Pancreas (tissue), 10 donors: ENCODE measurements around the gene CASP14. TPM values are rescaled to one million over a fixed set of nuclear protein-coding genes. Genes with fewer than 3 reads are reported as not detected.
"Not testable (repeated sequence)": the region's sequence is repeated elsewhere in the genome, so short reads cannot be mapped to it uniquely, and the experiment has no call there.

Source experiments
- ATAC-seq, 4 donors: fragments of 200-7000 bp; cut with Tn5 transposase; one replicate each; pipeline versions ENCODE4 v1.8.0 to v1.9.1; 2020; ENCODE audit warnings: mild to moderate bottlenecking in 4 of 4, moderate library complexity in 4 of 4
- DNase-seq, 6 donors: peaks; one replicate each; pipeline ENCODE4 v3.0.0-alpha.2; 2020
- FAIRE-seq: peaks from 2 replicates; lab custom pipeline; 2012; peaks lifted over from hg19 to GRCh38; lab: Jason Lieb, UNC
- H3K27ac ChIP-seq, 4 donors: fragments of 200-600 bp; sonication (generic); 1 replicate in 3 of 4; 2 replicates in 1 of 4; pipeline versions ENCODE4 v1.5.0 to v1.8.0; 2020
- H3K27me3 ChIP-seq, 4 donors: fragments of 200-600 bp; one replicate each; pipeline ENCODE4 v1.8.0; 2021
- H3K36me3 ChIP-seq, 3 donors: fragments of 200-600 bp; sonication (generic) in 1 of 3; one replicate each; pipeline versions ENCODE4 v1.5.0 to v1.8.0; 2020 to 2021
- H3K4me1 ChIP-seq, 3 donors: fragments of 200-600 bp; one replicate each; pipeline ENCODE4 v1.8.0; 2021
- H3K4me3 ChIP-seq, 4 donors: fragments of 200-600 bp; sonication (generic) in 2 of 4; one replicate each; pipeline versions ENCODE4 v1.5.0 to v1.8.0; 2020 to 2021
- H3K9me3 ChIP-seq, 4 donors: fragments of 200-600 bp; one replicate each; pipeline ENCODE4 v1.8.0; 2021
- CTCF ChIP-seq, 4 donors: fragments of 200-600 bp; sonication (generic) in 3 of 4; IDR thresholded peaks; one replicate each; pipeline versions ENCODE4 v1.5.0 to v1.8.0; 2021; ENCODE audit warnings: antibody characterized with exemption in 4 of 4
- WGBS, 2 donors: extraction: QIAGEN DNeasy Blood & Tissue Kit; methylation state at CpG; one replicate each; pipeline ENCODE4 v1.1.7; 2013; 5-methylcytosine and 5-hydroxymethylcytosine counted together
- intact Hi-C, 3 donors: fragments of 100-400 bp; cut with DNase I; formaldehyde crosslinking; loops; one replicate each; pipeline versions ENCODE4 v1.11.1 to v1.14.2; 2022
- polyA plus RNA-seq, 2 donors: library from polyadenylated mRNA; stranded (reverse); fragments of 200-250 nt; gene quantifications; one replicate each; pipeline ENCODE4 v1.2.3, GENCODE V29; 2013
- total RNA-seq, 6 donors: library from RNA; stranded (reverse); fragmentation: NEBNext Ultra II Directional in 4 of 6; extraction: Animal tissue kit (Norgen Biotek cat#: 25700) in 4 of 6; gene quantifications; one replicate each; pipeline versions ENCODE4 v1.2.1 to v1.2.4, GENCODE V29; 2021 to 2023
- donor health status: healthy with polysubstance abuse.
- donor health status: DM: no; HTN: no; CAD: no; lungs with moderate emphysema.
- donor health status: DM: no; HTN: no; CAD: no.
- donor health status: control.
- donor health status: control.
- donor health status: Bipolar disorder and iron deficiency.
- donor health status: DM: yes; HTN: yes; CAD: no.
- donor health status: DM: no; HTN: no; CAD: no.
- donor health status: DM: no; HTN: no; CAD: no.
- donor health status: DM: yes; HTN: yes; CAD: no.

Gene CASP14
- total and polyA plus RNA-seq, 8 donors = 0.04 to 0.73 (median 0.14) TPM; not detected in 3

GRCh38 chr19:15050639-15051038 lies 1.4 kb downstream of the CASP14 start:
- no peaks in the 10 kb centered on the region for H3K36me3 ChIP-seq
- no peaks in the 10 kb centered on the region for H3K4me1 ChIP-seq
- no peak for DNase-seq
- FAIRE-seq = no peak
- ATAC-seq = no peak
- 81 to 95% methylated on average over 2 of the region's 2 CpGs for WGBS, 2 donors
- H3K4me3 ChIP-seq = no peak overlapping the region
- TF ChIP-seq CTCF (IDR thresholded peaks at IDR 0.05) = no peak
- H3K27ac ChIP-seq = no peak overlapping the region
- H3K27me3 ChIP-seq = no peaks in the 10 kb centered on the region
- H3K9me3 ChIP-seq = no peaks in the 10 kb centered on the region
- intact Hi-C loops = no loop called here

- no peak overlapping the region for H3K27ac ChIP-seq
- H3K36me3 ChIP-seq = no peaks in the 10 kb centered on the region
- ATAC-seq (no peak), FAIRE-seq (no peak), DNase-seq (no peak)
- no peaks in the 10 kb centered on the region for H3K4me1 ChIP-seq
- 69 to 77% methylated on average over 12 of the region's 12 CpGs for WGBS, 2 donors
- peaks cover 0 to 3% (median 0%) of the 10 kb centered on the region in 4 donors for H3K27me3 ChIP-seq
- no peak for TF ChIP-seq CTCF (IDR thresholded peaks at IDR 0.05)
- H3K4me3 ChIP-seq = no peak overlapping the region
- intact Hi-C loops = no loop called here
- H3K9me3 ChIP-seq = no peaks in the 10 kb centered on the region
Observed at GRCh38 chr19:15062036-15062435, 12.8 kb downstream of the CASP14 start.

GRCh38 chr19:15070386-15070785 lies 21.1 kb downstream of the CASP14 start:
- H3K9me3 ChIP-seq, H3K4me3 ChIP-seq, intact Hi-C loops, H3K36me3 ChIP-seq, H3K27me3 ChIP-seq, DNase-seq, H3K4me1 ChIP-seq, FAIRE-seq, H3K27ac ChIP-seq, ATAC-seq: not testable (repeated sequence)
- WGBS, 2 donors = 67 to 93% methylated on average over 4 of the region's 4 CpGs

- ATAC-seq = no peak
- WGBS, 2 donors = 50 to 73% methylated on average over 23 of the region's 23 CpGs
- Histone ChIP-seq H3K27ac (no peak overlapping the region), H3K4me3 (no peak overlapping the region), H3K36me3 (no peaks in the 10 kb centered on the region), H3K27me3 (no peaks in the 10 kb centered on the region), H3K4me1 (no peaks in the 10 kb centered on the region), H3K9me3 (no peaks in the 10 kb centered on the region)
- no peak for DNase-seq
- TF ChIP-seq CTCF (IDR thresholded peaks at IDR 0.05) = no peak
- intact Hi-C loops = no loop called here
- no peak for FAIRE-seq
Observed at GRCh38 chr19:15072930-15073647, 23.8 kb downstream of the CASP14 start.

GRCh38 chr19:15074371-15074770 lies 25.1 kb downstream of the CASP14 start:
- H3K36me3 ChIP-seq = no peaks in the 10 kb centered on the region
- WGBS, 2 donors = 68 to 89% methylated on average over 2 of the region's 2 CpGs
- no peak overlapping the region for H3K27ac ChIP-seq
- ATAC-seq (no peak), DNase-seq (no peak), FAIRE-seq (no peak)
- TF ChIP-seq CTCF (IDR thresholded peaks at IDR 0.05) = no peak
- intact Hi-C loops = no loop called here
- H3K4me3 ChIP-seq = no peak overlapping the region
- no peaks in the 10 kb centered on the region for H3K27me3 ChIP-seq
- H3K9me3 ChIP-seq = no peaks in the 10 kb centered on the region
- H3K4me1 ChIP-seq = no peaks in the 10 kb centered on the region
